Heart right ventricle (tissue), 16 donors: Measurements from ENCODE around the gene UBE2F. TPM values are rescaled to one million over a fixed set of nuclear protein-coding genes. Genes with fewer than 3 reads are reported as not detected.
"Not testable (repeated sequence)": the region's sequence is repeated elsewhere in the genome, so short reads cannot be mapped to it uniquely, and the experiment has no call there.

Experiments
- ATAC-seq, 8 donors: fragments of 200-7000 bp; cut with Tn5 transposase; one replicate each; pipeline ENCODE4 v1.9.1; 2020; ENCODE audit warnings: mild to moderate bottlenecking in 8 of 8, moderate library complexity in 8 of 8, moderate number of reproducible peaks in 1 of 8
- DNase-seq, 2 donors: peaks; one replicate each; pipeline ENCODE4 v3.0.0-alpha.2; 2020
- H3K27ac ChIP-seq, 10 donors: fragments of 200-600 bp; sonication (generic) in 2 of 10; one replicate each; pipeline versions ENCODE4 v1.5.0 to v1.8.0; 2020 to 2022; ENCODE audit warnings: mild to moderate bottlenecking in 3 of 10
- H3K27me3 ChIP-seq, 7 donors: fragments of 200-600 bp; one replicate each; pipeline ENCODE4 v1.8.0; 2021 to 2022; ENCODE audit warnings: mild to moderate bottlenecking in 2 of 7
- H3K36me3 ChIP-seq, 9 donors: fragments of 200-600 bp; sonication (generic) in 1 of 9; one replicate each; pipeline versions ENCODE4 v1.5.0 to v1.8.0; 2020 to 2022; ENCODE audit warnings: mild to moderate bottlenecking in 2 of 9
- H3K4me1 ChIP-seq, 9 donors: fragments of 200-600 bp; sonication (generic) in 1 of 9; one replicate each; pipeline versions ENCODE4 v1.5.0 to v1.8.0; 2020 to 2022; ENCODE audit warnings: mild to moderate bottlenecking in 4 of 9
- H3K4me3 ChIP-seq, 10 donors: fragments of 200-600 bp; sonication (generic) in 2 of 10; one replicate each; pipeline versions ENCODE4 v1.5.0 to v1.8.0; 2020 to 2022; ENCODE audit warnings: mild to moderate bottlenecking in 7 of 10, moderate library complexity in 2 of 10
- H3K9me3 ChIP-seq, 11 donors: fragments of 200-600 bp in 10 of 11; sonication (generic) in 2 of 11; one replicate each; pipeline versions ENCODE4 v1.5.0 to v1.8.0; 2013 to 2022; ENCODE audit warnings: mild to moderate bottlenecking in 2 of 11, control low read depth in 1 of 11, moderate library complexity in 1 of 11
- WGBS, 2 donors: extraction: QIAGEN DNeasy Blood & Tissue Kit; methylation state at CpG; one replicate each; pipeline ENCODE4 v1.1.7; 2013; ENCODE audit warnings: inconsistent platforms in 1 of 2; 5-methylcytosine and 5-hydroxymethylcytosine counted together
- intact Hi-C, 10 donors: fragments of 100-400 bp; cut with DNase I; formaldehyde crosslinking; loops; one replicate each; pipeline versions ENCODE4 v1.11.1 to v1.14.2; 2022
- polyA plus RNA-seq, 2 donors: library from polyadenylated mRNA; stranded (reverse); fragments of 200-250 nt; gene quantifications; one replicate each; pipeline ENCODE4 v1.2.3, GENCODE V29; 2013
- total RNA-seq, 10 donors: library from RNA; stranded (reverse); fragmentation: NEBNext Ultra II Directional in 3 of 10; extraction: Animal tissue kit (Norgen Biotek cat#: 25700) in 3 of 10; gene quantifications; one replicate each; pipeline versions ENCODE4 v1.2.1 to v1.2.4, GENCODE V29; 2021 to 2023
- TF ChIP-seq, protein P1 (sequence below), 9 donors: fragments of 200-600 bp; sonication (generic) in 2 of 9; IDR thresholded peaks; one replicate each; pipeline versions ENCODE4 v1.5.0 to v1.8.0; 2021 to 2022; ENCODE audit warnings: antibody characterized with exemption in 9 of 9, mild to moderate bottlenecking in 5 of 9, moderate library complexity in 1 of 9
- donor health status: Arrhythmogenic right ventricular cardiomyopathy.
- donor health status: ischemic (EF 13 %, LVEDD 7.1; RV severe dilation, severe dysfunction).
- donor health status: healthy with polysubstance abuse.
- donor health status: DM: no; HTN: yes; CAD: no.
- donor health status: DM: no; HTN: no; CAD: no.
- donor health status: ischemic (EF 25% LVEDD 6.9; RV normal size, moderate dysfunction).
- donor health status: ischemic (EF 25% LVEDD 5.7; RV mildly dilated, moderate dysfunction).
- donor health status: healthy.
- donor health status: DM: yes; HTN: yes; CAD: no.
- donor health status: Ischemic cardiomyopathy.
- donor health status: ischemic (EF 35%, LVEDD 5.7; RV mildly dilated, moderate dysfunction).
- donor health status: nonischemic (EF 11% LVEDD 7.7; RV severe dilation, severe dysfunction).
- donor health status: DM: yes; HTN: yes; CAD: no.
- donor health status: PGD.
- donor health status: ischemic (EF 29% LVEDD 5.4; RV normal size, mild dysfunction).
- donor health status: nonischemic (EF 23%, LVEDD 6.1; RV moderate dilation, normal function).

Gene UBE2F
- total and polyA plus RNA-seq, 12 donors = 43.5 to 82.2 (median 63.7) TPM

DNA sequence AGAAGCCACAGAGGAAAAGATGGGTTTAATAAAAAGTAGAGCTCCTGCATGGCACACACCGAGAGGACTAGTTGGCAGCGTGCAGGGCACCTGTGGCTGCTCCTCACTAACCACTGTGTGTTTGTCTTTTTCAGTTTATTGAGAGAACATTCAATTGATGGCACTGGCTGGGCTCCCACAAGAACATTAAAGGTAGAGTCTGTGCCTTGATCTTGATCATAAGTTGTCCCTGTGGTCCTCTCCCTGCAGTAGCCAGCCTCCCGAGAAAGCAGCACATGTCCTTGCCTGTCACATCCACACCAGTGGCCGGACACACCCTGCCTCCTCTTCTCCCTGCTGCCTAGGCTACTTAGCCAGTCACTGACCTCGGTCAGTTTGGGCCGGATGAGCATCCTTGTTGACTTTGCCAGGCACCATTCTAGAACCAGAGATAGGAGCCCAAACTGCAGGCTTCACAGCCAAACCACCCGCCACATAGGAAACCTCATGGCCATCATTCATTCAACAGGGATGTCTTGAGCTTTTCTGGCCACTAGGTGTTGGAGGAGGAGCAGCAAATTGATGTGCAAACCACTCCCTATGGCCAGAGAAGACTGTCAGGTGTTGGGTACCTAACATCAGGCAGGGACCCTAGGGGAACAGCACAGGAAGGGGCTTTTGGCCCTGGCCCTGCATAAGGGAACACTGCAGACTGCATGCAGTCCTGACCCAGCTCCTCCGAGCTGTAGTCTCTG lies 63.8 kb downstream of the UBE2F start:
- Histone ChIP-seq H3K27me3 (no peaks in the 10 kb centered on the region), H3K4me1 (peaks cover 0 to 3% (median 0%) of the 10 kb centered on the region in 9 donors), H3K9me3 (no peaks in the 10 kb centered on the region), H3K4me3 (no peak overlapping the region), H3K36me3 (peaks cover 0 to 89% (median 28%) of the 10 kb centered on the region in 9 donors), H3K27ac (no peak overlapping the region)
- intact Hi-C loops = no loop called here
- ATAC-seq (no peak), DNase-seq (no peak)
- 86 to 90% methylated on average over 8 of the region's 8 CpGs for WGBS, 2 donors
- TF ChIP-seq, protein P1, sequence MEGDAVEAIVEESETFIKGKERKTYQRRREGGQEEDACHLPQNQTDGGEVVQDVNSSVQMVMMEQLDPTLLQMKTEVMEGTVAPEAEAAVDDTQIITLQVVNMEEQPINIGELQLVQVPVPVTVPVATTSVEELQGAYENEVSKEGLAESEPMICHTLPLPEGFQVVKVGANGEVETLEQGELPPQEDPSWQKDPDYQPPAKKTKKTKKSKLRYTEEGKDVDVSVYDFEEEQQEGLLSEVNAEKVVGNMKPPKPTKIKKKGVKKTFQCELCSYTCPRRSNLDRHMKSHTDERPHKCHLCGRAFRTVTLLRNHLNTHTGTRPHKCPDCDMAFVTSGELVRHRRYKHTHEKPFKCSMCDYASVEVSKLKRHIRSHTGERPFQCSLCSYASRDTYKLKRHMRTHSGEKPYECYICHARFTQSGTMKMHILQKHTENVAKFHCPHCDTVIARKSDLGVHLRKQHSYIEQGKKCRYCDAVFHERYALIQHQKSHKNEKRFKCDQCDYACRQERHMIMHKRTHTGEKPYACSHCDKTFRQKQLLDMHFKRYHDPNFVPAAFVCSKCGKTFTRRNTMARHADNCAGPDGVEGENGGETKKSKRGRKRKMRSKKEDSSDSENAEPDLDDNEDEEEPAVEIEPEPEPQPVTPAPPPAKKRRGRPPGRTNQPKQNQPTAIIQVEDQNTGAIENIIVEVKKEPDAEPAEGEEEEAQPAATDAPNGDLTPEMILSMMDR (IDR thresholded peaks at IDR 0.05) = no peak

DNA sequence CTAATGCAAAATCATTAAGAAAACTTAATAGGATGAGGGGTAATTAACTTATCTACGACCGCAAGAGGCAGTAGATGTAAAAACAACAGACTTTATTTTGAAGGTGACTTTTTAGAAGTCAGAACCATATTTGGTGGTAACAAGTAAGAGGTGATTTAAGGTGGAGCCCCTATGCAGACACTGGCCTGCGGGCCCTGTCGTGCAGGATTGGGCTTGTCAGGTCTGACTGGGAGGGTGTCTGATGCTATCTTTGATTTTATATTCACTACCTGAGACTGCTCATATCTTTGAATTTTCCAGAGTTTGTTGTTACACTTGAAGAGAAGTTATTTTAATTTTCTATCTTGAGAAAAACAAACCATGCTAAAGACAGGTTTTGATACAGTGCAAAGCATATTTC lies 64.9 kb downstream of the UBE2F start:
- ATAC-seq = no peak

DNA sequence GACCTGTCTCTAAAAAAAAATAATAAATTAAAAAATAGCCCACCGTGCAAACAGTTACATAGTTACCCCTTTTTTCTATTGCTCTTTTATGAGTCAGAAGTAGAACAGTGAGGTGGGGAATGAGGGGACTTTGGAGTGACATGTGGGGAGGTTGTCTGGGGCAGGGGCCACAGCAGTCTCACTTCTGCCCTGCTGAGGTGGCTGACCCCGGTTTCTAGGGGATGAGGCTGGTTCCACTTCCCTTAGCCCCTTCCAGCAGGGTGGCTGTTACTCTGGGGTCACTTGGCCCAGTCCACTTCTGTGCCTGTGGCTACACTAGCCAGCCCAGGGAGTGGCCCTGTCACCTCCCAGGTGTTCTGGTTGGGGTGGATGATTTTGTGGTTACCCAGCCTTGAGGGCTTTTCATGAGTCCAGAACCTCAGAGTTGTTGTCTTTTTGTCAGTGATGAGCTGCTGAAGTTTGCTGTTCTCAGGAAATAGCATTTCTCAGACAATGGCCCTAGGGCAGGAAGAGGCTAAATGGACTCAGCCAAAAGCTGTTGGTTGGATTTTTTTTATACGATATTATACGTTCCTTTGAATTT lies 66.0 kb downstream of the UBE2F start:
- no peaks in the 10 kb centered on the region for H3K9me3 ChIP-seq
- peaks cover 0 to 89% (median 22%) of the 10 kb centered on the region in 9 donors for H3K36me3 ChIP-seq
- ATAC-seq = no peak
- no peaks in the 10 kb centered on the region for H3K4me1 ChIP-seq
- intact Hi-C loops = no loop called here
- H3K4me3 ChIP-seq = no peak overlapping the region
- H3K27ac ChIP-seq = no peak overlapping the region
- DNase-seq = no peak
- TF ChIP-seq, protein P1 (IDR thresholded peaks at IDR 0.05) = no peak
- no peaks in the 10 kb centered on the region for H3K27me3 ChIP-seq
- WGBS, 2 donors = 49 to 58% methylated on average over 4 of the region's 4 CpGs

More for the DNA sequence above, 64.9 kb downstream of the UBE2F start:
- Histone ChIP-seq H3K4me3 (no peak overlapping the region), H3K36me3 (peaks cover 0 to 89% (median 25%) of the 10 kb centered on the region in 9 donors), H3K9me3 (no peaks in the 10 kb centered on the region), H3K4me1 (peaks cover 0 to 3% (median 0%) of the 10 kb centered on the region in 9 donors), H3K27me3 (no peaks in the 10 kb centered on the region), H3K27ac (no peak overlapping the region)
- TF ChIP-seq, protein P1 (IDR thresholded peaks at IDR 0.05) = no peak
- intact Hi-C loops = no loop called here
- no peak for DNase-seq
- 96 to 98% methylated on average over 4 of the region's 4 CpGs for WGBS, 2 donors

DNA sequence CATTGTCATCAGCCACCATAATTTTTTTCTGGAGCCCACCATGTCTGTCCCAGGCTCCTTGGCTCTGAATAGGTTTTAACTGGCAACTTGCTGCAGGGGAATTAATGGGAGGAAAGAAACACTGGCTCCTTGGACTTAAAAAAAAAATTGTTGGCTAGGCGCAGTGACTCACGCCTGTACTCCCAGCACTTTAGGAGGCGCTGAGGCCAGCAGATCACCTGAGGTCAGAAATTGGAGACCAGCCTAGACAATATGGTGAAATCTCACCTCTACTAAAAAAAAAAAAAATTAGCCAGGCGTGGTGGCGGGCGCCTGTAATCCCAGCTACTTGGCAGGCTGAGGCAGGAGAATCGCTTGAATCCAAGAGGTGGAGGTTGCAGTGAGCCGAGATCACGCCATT lies 67.2 kb downstream of the UBE2F start:
- H3K4me3 ChIP-seq, intact Hi-C loops, DNase-seq, H3K27me3 ChIP-seq, H3K4me1 ChIP-seq, H3K27ac ChIP-seq, H3K9me3 ChIP-seq, ATAC-seq: not testable (repeated sequence)
- 98 to 99% methylated on average over 9 of the region's 9 CpGs for WGBS, 2 donors
- H3K36me3 ChIP-seq = peaks cover 0 to 95% (median 33%) of the 10 kb centered on the region in 9 donors

DNA sequence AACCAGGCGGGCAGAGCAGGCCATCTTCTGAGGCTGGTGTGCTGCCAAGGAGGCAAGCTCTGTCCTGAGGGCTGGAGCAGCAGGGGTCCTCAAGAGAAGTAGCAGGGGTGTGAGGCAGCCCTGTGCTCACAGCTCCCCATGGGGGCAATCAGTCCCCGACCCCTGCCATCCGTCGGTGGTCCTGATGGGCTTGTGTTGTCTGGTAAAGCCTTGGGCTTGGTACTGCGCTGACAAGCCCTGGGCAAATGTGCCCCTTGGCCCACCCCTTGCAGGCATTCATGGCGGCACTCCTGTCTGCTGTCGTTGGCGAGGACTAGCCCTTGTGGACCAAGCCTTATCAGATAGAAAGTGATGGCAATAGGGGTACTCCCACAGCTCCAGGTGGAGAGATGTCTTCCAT lies 71.4 kb downstream of the UBE2F start:
- H3K4me1 ChIP-seq = peaks cover 0 to 7% (median 0%) of the 10 kb centered on the region in 9 donors
- H3K27me3 ChIP-seq = no peaks in the 10 kb centered on the region
- no peak overlapping the region for H3K27ac ChIP-seq
- no peaks in the 10 kb centered on the region for H3K9me3 ChIP-seq
- DNase-seq (no peak), ATAC-seq (no peak)
- WGBS, 2 donors = 96 to 98% methylated on average over 8 of the region's 8 CpGs
- TF ChIP-seq, protein P1 (IDR thresholded peaks at IDR 0.05) = no peak
- intact Hi-C loops = no loop called here
- H3K36me3 ChIP-seq = peaks cover 0 to 100% (median 31%) of the 10 kb centered on the region in 9 donors
- no peak overlapping the region for H3K4me3 ChIP-seq
